ENCODE results near the gene PDLIM7.

Gene PDLIM7

DNA sequence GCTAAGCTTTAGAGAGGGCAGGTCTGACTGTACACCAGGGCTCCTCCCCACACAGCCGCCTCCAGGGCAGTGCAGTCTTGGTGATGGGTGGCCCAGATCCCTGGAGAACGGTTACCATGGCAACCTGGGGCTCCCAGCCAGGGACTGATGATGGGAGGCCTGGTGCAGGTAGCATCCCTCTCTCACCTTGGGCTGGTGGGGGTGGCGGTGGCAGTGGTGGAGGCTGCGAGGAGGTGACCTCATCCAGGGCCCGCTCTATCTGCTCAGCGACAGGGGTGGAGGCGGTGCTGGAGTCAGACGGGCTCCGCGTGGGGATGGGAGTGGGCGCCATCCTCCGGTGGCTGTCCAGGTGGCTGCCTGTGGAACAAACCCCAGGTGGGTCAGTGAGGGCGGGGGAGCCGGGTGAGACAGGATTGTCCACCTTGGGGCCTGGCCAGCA is 38.5 kb downstream of the PDLIM7 start:
- no peak overlapping the region for H3K27ac ChIP-seq (ENCODE audit: low read depth, low read length)
- peaks cover 0 to 2% (median 0%) of the 10 kb centered on the region in 5 donors for H3K27me3 ChIP-seq (ENCODE audit: control insufficient read depth in 5 of 5, insufficient read depth in 4 of 5, low read length in 5 of 5)
- peaks cover 0 to 48% (median 42%) of the 10 kb centered on the region in 5 donors for H3K4me1 ChIP-seq (ENCODE audit: control insufficient read depth in 5 of 5, insufficient read depth in 5 of 5, low read length in 5 of 5)
- peaks cover 0 to 29% (median 22%) of the 10 kb centered on the region in 5 donors for H3K36me3 ChIP-seq (ENCODE audit: control insufficient read depth in 5 of 5, insufficient read depth in 5 of 5, low read length in 5 of 5)
- no peak overlapping the region for H3K9ac ChIP-seq (ENCODE audit: low read length in 5 of 5)
- H3K9me3 ChIP-seq (ENCODE audit: control insufficient read depth in 5 of 5, low read length in 5 of 5), result no peaks in the 10 kb centered on the region
- no peak overlapping the region for H3K4me3 ChIP-seq (ENCODE audit: low read depth in 1 of 5, low read length in 5 of 5)

GRCh38 chr5:177457852-177458681 is 39.3 kb downstream of the PDLIM7 start:
- H3K36me3 ChIP-seq (ENCODE audit: control insufficient read depth in 5 of 5, insufficient read depth in 5 of 5, low read length in 5 of 5), result peaks cover 0 to 29% (median 22%) of the 10 kb centered on the region in 5 donors

GRCh38 chr5:177456976-177457851 is 40.2 kb downstream of the PDLIM7 start:
- Histone ChIP-seq H3K9me3 (ENCODE audit: control insufficient read depth in 5 of 5, low read length in 5 of 5) (no peaks in the 10 kb centered on the region), H3K4me1 (ENCODE audit: control insufficient read depth in 5 of 5, insufficient read depth in 5 of 5, low read length in 5 of 5) (peaks cover 0 to 45% (median 40%) of the 10 kb centered on the region in 5 donors), H3K27me3 (ENCODE audit: control insufficient read depth in 5 of 5, insufficient read depth in 4 of 5, low read length in 5 of 5) (peaks cover 8 to 16% (median 8%) of the 10 kb centered on the region in 5 donors), H3K4me3 (ENCODE audit: low read depth in 1 of 5, low read length in 5 of 5) (no peak overlapping the region), H3K27ac (ENCODE audit: low read depth, low read length) (peak overlapping the region; percentile 37), H3K36me3 (ENCODE audit: control insufficient read depth in 5 of 5, insufficient read depth in 5 of 5, low read length in 5 of 5) (peaks cover 0 to 29% (median 22%) of the 10 kb centered on the region in 5 donors), H3K9ac (ENCODE audit: low read length in 5 of 5) (no peak overlapping the region)

More at GRCh38 chr5:177457852-177458681, 39.3 kb downstream of the PDLIM7 start:
- no peak overlapping the region for H3K27ac ChIP-seq (ENCODE audit: low read depth, low read length)
- H3K9me3 ChIP-seq (ENCODE audit: control insufficient read depth in 5 of 5, low read length in 5 of 5), result no peaks in the 10 kb centered on the region
- H3K9ac ChIP-seq (ENCODE audit: low read length in 5 of 5), result no peak overlapping the region
- peaks cover 0 to 8% (median 5%) of the 10 kb centered on the region in 5 donors for H3K27me3 ChIP-seq (ENCODE audit: control insufficient read depth in 5 of 5, insufficient read depth in 4 of 5, low read length in 5 of 5)
- peaks cover 0 to 51% (median 45%) of the 10 kb centered on the region in 5 donors for H3K4me1 ChIP-seq (ENCODE audit: control insufficient read depth in 5 of 5, insufficient read depth in 5 of 5, low read length in 5 of 5)
- H3K4me3 ChIP-seq (ENCODE audit: low read depth in 1 of 5, low read length in 5 of 5), result no peak overlapping the region

- Histone ChIP-seq H3K9me3 (ENCODE audit: control insufficient read depth in 5 of 5, low read length in 5 of 5) (no peaks in the 10 kb centered on the region), H3K27me3 (ENCODE audit: control insufficient read depth in 5 of 5, insufficient read depth in 4 of 5, low read length in 5 of 5) (peaks cover 8 to 19% (median 11%) of the 10 kb centered on the region in 5 donors), H3K4me1 (ENCODE audit: control insufficient read depth in 5 of 5, insufficient read depth in 5 of 5, low read length in 5 of 5) (peaks cover 0 to 38% (median 34%) of the 10 kb centered on the region in 5 donors), H3K9ac (ENCODE audit: low read length in 5 of 5) (no peak overlapping the region), H3K4me3 (ENCODE audit: low read depth in 1 of 5, low read length in 5 of 5) (no peak overlapping the region), H3K27ac (ENCODE audit: low read depth, low read length) (peak overlapping the region; percentile 37), H3K36me3 (ENCODE audit: control insufficient read depth in 5 of 5, insufficient read depth in 5 of 5, low read length in 5 of 5) (peaks cover 0 to 29% (median 22%) of the 10 kb centered on the region in 5 donors)
Observed at GRCh38 chr5:177456591-177456964, 40.8 kb downstream of the PDLIM7 start.

GRCh38 chr5:177455661-177456590 is 41.5 kb downstream of the PDLIM7 start:
- Histone ChIP-seq H3K4me3 (ENCODE audit: low read depth in 1 of 5, low read length in 5 of 5) (peak overlapping the region; percentile 57 to 76 (median 65)), H3K27me3 (ENCODE audit: control insufficient read depth in 5 of 5, insufficient read depth in 4 of 5, low read length in 5 of 5) (peaks cover 11 to 22% (median 13%) of the 10 kb centered on the region in 5 donors), H3K4me1 (ENCODE audit: control insufficient read depth in 5 of 5, insufficient read depth in 5 of 5, low read length in 5 of 5) (peaks cover 0 to 34% (median 33%) of the 10 kb centered on the region in 5 donors), H3K36me3 (ENCODE audit: control insufficient read depth in 5 of 5, insufficient read depth in 5 of 5, low read length in 5 of 5) (peaks cover 0 to 27% (median 22%) of the 10 kb centered on the region in 5 donors), H3K9me3 (ENCODE audit: control insufficient read depth in 5 of 5, low read length in 5 of 5) (no peaks in the 10 kb centered on the region), H3K9ac (ENCODE audit: low read length in 5 of 5) (peak overlapping the region in 4 of 5 donors; percentile 17 to 69 (median 45)), H3K27ac (ENCODE audit: low read depth, low read length) (peak overlapping the region; percentile 46)

DNA sequence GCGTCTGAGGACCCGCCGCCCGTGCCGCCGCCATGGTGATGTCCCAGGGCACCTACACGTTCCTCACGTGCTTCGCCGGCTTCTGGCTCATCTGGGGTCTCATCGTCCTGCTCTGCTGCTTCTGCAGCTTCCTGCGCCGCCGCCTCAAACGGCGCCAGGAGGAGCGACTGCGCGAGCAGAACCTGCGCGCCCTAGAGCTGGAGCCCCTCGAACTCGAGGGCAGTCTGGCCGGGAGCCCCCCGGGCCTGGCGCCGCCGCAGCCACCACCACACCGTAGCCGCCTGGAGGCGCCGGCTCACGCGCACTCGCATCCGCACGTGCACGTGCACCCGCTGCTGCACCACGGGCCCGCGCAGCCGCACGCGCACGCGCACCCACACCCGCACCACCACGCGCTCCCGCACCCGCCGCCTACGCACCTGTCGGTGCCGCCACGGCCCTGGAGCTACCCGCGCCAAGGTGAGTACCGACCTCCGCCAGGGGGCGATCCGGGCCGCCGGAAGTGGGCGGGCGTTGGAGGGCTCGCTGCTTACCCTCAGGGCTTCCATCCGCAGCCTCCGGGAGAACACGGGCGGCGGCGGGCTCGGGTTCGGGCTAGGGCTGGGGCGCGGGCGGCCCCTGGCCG is 42.3 kb downstream of the PDLIM7 start:
- Histone ChIP-seq H3K4me1 (ENCODE audit: control insufficient read depth in 5 of 5, insufficient read depth in 5 of 5, low read length in 5 of 5) (peaks cover 0 to 34% (median 33%) of the 10 kb centered on the region in 5 donors), H3K27ac (ENCODE audit: low read depth, low read length) (peak overlapping the region; percentile 46), H3K27me3 (ENCODE audit: control insufficient read depth in 5 of 5, insufficient read depth in 4 of 5, low read length in 5 of 5) (peaks cover 18 to 26% (median 19%) of the 10 kb centered on the region in 5 donors)

DNA sequence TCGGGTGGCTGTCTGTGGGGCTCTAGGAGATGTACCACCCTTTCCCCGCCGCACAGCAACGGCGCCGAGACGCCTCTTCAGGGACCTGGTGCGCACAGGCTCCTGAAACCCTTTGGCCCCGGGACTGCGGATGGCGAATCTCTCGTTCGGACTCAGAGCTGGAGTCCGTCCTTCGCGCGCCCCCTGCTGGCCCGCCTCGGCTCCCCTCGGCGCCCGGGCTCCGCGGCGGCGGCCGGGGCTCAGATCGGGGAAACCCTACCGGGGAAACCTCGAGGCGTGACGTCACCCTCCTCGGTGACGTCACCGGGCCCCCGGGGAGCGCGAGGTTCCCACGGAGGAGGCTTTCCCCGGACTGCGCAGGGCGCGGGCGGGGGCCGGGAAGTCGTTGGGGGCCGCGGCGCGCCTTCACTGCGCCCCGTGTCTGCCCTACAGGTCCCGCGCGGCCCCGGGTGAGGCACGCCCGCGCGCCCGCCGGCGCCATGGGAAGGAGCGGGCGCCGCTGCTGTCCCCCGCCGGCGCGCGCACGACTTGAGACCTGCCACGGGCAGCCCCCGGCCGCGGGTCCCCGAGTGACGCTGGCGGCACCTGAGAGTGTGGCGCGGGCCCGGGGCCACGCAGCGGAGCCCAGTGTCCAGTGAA is 42.9 kb downstream of the PDLIM7 start:
- Histone ChIP-seq H3K27ac (ENCODE audit: low read depth, low read length) (peak overlapping the region; percentile 46), H3K9ac (ENCODE audit: low read length in 5 of 5) (peak overlapping the region in 3 of 5 donors; percentile 22 to 62 (median 55)), H3K27me3 (ENCODE audit: control insufficient read depth in 5 of 5, insufficient read depth in 4 of 5, low read length in 5 of 5) (peaks cover 23 to 33% (median 26%) of the 10 kb centered on the region in 5 donors), H3K4me3 (ENCODE audit: low read depth in 1 of 5, low read length in 5 of 5) (peak overlapping the region in 4 of 5 donors; percentile 57 to 76 (median 68)), H3K4me1 (ENCODE audit: control insufficient read depth in 5 of 5, insufficient read depth in 5 of 5, low read length in 5 of 5) (peaks cover 0 to 34% (median 33%) of the 10 kb centered on the region in 5 donors), H3K9me3 (ENCODE audit: control insufficient read depth in 5 of 5, low read length in 5 of 5) (no peaks in the 10 kb centered on the region), H3K36me3 (ENCODE audit: control insufficient read depth in 5 of 5, insufficient read depth in 5 of 5, low read length in 5 of 5) (peaks cover 0 to 17% (median 14%) of the 10 kb centered on the region in 5 donors)

More for the DNA sequence above, 42.3 kb downstream of the PDLIM7 start:
- H3K9me3 ChIP-seq (ENCODE audit: control insufficient read depth in 5 of 5, low read length in 5 of 5), result no peaks in the 10 kb centered on the region
- H3K4me3 ChIP-seq (ENCODE audit: low read depth in 1 of 5, low read length in 5 of 5), result peak overlapping the region in 4 of 5 donors; percentile 57 to 76 (median 68)
- H3K36me3 ChIP-seq (ENCODE audit: control insufficient read depth in 5 of 5, insufficient read depth in 5 of 5, low read length in 5 of 5), result peaks cover 0 to 23% (median 19%) of the 10 kb centered on the region in 5 donors
- H3K9ac ChIP-seq (ENCODE audit: low read length in 5 of 5), result peak overlapping the region in 4 of 5 donors; percentile 22 to 69 (median 46)

DNA sequence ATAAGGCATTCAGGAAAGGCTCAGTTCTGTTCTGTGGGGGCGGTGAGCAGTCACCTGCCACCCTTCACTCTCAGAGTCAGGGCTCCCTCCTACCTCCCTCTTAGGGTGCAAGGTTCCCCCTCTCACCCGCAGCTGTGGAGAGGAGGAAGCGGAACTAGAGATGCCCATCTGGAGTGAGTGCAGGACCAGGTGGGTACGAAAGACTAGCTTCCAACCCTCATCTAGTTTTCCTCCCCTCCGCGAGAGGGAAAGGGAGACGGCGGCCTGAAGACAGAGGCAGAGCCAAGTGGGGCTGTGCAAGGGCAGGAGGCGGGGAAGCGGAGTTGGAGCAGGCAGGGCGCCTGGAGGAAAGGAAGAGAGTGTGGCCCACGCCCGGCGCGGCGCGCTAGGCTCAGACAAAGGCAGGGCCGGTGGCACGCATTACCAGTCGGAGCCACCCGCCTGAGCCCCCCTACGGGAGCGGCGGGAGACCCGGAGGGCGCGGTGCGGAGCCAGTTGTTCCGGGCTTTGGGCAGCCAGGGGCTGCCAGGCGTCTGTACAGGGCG is 43.5 kb downstream of the PDLIM7 start:
- H3K27me3 ChIP-seq (ENCODE audit: control insufficient read depth in 5 of 5, insufficient read depth in 4 of 5, low read length in 5 of 5), result peaks cover 25 to 34% (median 31%) of the 10 kb centered on the region in 5 donors
- H3K4me1 ChIP-seq (ENCODE audit: control insufficient read depth in 5 of 5, insufficient read depth in 5 of 5, low read length in 5 of 5), result peaks cover 0 to 34% (median 33%) of the 10 kb centered on the region in 5 donors
- peak overlapping the region in 2 of 5 donors; percentile 65 to 76 for H3K4me3 ChIP-seq (ENCODE audit: low read depth in 1 of 5, low read length in 5 of 5)
- H3K36me3 ChIP-seq (ENCODE audit: control insufficient read depth in 5 of 5, insufficient read depth in 5 of 5, low read length in 5 of 5), result peaks cover 0 to 14% (median 13%) of the 10 kb centered on the region in 5 donors
- H3K27ac ChIP-seq (ENCODE audit: low read depth, low read length), result no peak overlapping the region
- H3K9me3 ChIP-seq (ENCODE audit: control insufficient read depth in 5 of 5, low read length in 5 of 5), result no peaks in the 10 kb centered on the region
- peak overlapping the region in 1 of 5 donors; percentile 4 for H3K9ac ChIP-seq (ENCODE audit: low read length in 5 of 5)
